HTR-8/SVneo (cell line): Measurements from ENCODE around the gene LRP1B.
A peak's percentile ranks its signal among the peaks of the same experiment; 100 is the strongest.
"Not testable (repeated sequence)": the region's sequence is repeated elsewhere in the genome, so short reads cannot be mapped to it uniquely, and the experiment has no call there.

Source experiments
- DNase-seq: peaks from one replicate; pipeline ENCODE4 v3.0.0; 2011; ENCODE audit warnings: low spot score, mixed read lengths; ENCODE audit not compliant: insufficient read length
- FAIRE-seq: peaks from 2 replicates; lab custom pipeline; 2011; peaks lifted over from hg19 to GRCh38; lab: Jason Lieb, UNC

The LRP1B gene

DNA sequence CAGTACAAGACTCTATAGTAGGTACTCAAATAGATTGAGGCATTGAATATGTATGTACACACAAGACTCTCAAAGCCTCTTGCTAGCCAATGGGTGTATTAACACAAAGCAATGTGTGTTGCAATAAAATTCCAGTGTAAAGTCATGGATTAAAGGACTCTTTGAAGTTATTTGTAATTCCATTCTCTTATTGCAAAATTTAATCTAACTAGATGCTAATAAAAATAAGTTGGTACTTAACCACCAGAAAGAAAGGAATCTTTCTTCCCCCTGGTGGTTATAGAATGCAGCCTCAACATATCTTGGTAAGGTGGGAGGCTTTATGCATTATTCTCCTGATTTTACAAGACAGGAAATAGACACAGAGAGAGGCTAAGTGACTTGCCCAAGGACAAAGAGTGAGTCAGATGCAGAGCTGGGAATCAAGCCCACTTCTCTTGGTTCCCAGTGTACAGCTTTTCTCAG, 18.0 kb downstream of the LRP1B start:
- FAIRE-seq, result no peak
- DNase-seq, result peak; percentile 5

GRCh38 chr2:142104134-142104758, 26.6 kb downstream of the LRP1B start:
- DNase-seq, result no peak
- FAIRE-seq, result no peak

- DNase-seq (no peak), FAIRE-seq (no peak)
Measured at GRCh38 chr2:142100970-142101369, 29.8 kb downstream of the LRP1B start.

DNA sequence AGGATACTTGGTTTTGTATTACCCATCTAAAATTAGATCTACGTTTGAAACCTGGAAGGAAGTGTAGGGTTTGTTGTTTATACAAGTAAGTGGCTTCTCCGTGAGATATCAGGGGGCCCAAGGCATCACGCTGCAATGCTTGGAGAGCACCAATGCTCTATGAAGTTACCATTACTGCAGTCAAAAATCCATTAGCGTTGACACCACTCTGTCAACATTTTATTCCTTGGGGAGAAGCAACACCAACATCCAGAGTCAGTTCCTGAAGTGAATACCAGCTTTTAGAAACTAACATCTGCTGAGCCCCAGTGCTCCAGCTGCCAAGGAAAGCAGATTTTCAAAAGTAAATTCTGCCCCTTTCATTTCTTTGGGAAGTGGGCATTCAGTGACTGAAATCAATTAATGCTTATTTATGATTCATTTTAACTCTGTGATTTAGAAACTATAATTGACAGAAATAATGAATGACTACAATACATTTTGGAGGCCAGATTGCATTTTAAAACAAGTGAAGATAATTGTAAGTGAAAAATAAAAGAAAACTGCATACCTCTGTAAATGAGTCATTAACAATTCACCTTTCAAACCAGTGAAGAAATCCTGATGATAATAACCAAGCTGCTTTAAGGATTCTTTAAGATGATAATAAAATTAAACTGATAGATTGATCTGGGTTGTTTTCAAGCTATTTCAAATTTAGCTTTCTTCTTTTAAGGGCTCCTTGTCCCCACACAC, 30.5 kb downstream of the LRP1B start:
- DNase-seq, result no peak
- no peak for FAIRE-seq

GRCh38 chr2:142097711-142098110, 33.1 kb downstream of the LRP1B start:
- FAIRE-seq (no peak), DNase-seq (no peak)

DNA sequence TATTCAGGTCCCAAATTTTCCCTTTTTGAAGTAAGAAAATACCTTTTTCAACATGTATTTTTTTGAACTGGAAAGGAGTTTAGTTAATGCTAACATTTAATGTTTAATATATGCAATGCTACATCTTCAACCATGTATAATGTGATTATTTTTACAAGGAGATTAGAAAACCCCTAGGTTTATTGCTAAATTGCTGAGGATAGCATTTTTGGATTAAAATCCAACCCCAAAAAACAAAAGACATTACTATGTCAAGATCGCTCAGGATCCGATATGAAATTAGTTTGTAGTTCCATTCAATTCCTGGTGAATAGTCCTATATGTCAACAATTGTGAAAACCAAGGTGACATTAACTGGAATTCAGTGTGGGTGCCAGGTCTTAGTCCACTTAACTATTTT, 35.2 kb downstream of the LRP1B start:
- no peak for DNase-seq
- FAIRE-seq, result no peak

- no peak for DNase-seq
- FAIRE-seq, result no peak
Measured at GRCh38 chr2:142094233-142094632, 36.6 kb downstream of the LRP1B start.

DNA sequence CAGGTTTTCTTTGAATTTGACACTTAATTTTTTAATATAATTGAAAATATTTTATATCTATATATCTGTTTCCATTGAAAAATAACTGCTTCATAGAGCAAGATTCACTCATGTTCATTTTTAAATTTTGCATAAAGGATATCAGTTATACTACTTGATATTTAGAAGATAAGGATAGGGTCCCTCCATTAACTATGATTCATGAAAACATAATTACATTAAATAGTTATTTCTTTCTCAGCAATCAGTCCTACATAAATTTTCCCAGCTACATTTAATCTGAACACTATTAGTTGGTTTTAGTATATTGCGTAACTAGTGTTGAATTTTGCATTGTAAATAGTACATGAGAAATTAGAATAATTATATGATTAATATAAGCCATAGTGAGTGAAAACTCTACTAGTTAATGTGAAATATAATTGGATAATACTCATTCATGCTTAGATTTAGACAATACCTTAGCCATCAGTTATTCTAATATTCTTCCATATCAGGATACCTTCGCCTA, 42.7 kb downstream of the LRP1B start:
- DNase-seq (no peak), FAIRE-seq (no peak)

GRCh38 chr2:142087585-142087984, 43.2 kb downstream of the LRP1B start:
- not testable (repeated sequence) for DNase-seq, FAIRE-seq

DNA sequence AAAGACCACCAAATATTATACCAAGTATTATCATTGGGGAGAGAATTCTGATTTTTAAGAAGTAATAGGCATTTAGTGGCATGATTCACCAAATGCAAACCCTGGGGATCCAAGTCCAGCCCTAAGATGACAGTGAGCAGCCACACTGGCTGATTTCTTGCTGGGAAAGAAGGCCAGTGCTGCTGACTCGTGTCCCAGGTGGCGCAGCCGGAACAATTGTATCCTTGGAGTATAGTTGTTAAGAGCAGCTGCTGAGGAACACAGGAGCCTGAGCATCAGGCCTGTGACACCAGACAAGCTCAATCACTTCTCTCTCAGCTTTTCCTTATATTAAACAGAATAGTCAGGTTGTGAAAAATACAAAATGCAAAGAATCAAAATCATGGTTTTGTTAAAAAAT, 48.4 kb downstream of the LRP1B start:
- DNase-seq, result no peak
- no peak for FAIRE-seq

DNA sequence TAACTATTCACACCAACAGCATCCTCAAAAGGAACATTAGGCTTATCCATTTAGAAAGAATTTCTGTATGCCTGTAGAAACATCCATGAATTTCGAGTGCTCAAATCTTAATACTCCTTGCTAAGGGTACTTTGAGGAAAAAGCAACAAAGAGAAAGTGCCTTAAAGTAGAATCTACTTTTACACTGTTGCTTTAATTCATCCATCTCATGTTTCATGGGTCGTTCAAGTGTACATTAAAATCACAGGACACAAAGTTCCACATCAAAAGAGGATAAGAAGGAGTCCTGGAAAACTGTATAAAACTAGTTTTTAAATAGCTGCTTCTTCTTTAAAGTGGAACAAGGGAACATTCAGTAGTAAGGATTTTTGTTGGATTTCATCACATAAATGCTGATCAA, 54.5 kb downstream of the LRP1B start:
- FAIRE-seq (no peak), DNase-seq (no peak)

- FAIRE-seq, result no peak
- DNase-seq, result no peak
Measured at GRCh38 chr2:142075826-142076225, 55.0 kb downstream of the LRP1B start.

DNA sequence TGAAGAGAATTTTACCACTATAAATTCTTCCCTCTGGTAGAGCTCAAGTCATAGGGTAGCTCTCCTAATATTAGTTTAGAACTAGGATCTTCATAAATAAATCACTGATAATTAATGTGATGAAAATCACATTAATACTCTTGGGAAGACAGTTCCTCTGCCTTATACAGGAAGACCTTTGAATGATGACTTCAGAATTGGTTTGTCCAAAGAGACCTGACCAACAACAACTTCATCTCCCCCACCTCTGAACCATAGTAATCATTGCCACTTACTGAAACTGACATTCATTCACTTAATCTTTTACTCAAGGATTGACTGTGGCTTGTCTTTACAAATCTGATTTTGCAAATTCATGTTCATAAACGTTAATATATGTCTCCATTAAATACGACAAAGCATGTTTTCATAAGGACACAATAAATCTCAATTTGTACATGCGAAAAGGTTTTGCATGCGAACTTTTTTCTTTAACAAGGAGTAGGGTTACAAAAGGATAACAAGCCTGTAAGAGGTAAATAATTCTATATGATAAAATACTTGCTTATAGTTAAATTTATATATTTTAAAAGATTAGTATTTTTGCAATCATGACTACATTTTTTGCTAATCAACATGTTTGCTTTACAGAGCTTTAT, 61.4 kb downstream of the LRP1B start:
- FAIRE-seq (no peak), DNase-seq (no peak)

GRCh38 chr2:142065700-142066099, 65.1 kb downstream of the LRP1B start:
- FAIRE-seq (no peak), DNase-seq (no peak)

DNA sequence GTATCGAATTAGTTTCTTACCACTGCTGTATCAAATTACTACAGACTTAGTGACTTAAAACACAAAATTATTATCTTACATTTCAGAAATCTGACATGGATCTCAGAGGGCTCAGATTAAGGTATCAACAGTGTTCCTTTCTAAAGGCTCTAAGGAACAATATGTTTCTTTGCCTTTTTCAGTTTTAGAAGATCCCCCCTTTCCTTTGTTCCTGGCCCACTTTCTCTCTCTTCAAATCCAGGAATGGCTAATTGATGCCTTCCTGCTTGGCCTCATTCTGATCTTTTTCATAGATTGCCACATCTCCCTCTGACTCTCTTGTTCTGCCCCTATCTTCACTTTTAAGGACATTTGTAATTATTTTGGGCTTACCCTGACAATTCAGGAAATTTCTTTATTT, 65.7 kb downstream of the LRP1B start:
- DNase-seq, result no peak
- FAIRE-seq, result no peak

DNA sequence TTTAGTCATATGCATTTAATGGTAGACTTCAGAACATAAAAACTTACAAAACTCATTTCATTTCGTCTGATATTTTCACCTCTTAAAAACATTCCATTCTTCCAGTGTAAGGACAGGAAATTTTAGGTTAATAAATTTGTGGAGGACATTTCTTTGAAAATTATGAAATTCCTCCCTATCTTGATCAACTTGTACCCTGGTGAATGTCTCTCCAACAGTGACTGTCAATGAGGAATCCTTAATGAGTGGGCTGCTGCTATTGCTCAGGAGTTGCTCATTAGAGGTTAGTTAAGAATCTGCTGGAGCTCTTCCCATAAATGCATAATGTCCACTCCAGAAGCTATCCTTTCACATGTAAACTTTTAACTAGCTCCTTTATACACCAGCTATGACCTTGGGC, 69.1 kb downstream of the LRP1B start:
- DNase-seq (no peak), FAIRE-seq (no peak)

- FAIRE-seq (no peak), DNase-seq (no peak)
Measured at GRCh38 chr2:142058149-142058548, 72.7 kb downstream of the LRP1B start.

- FAIRE-seq, result no peak
- no peak for DNase-seq
Measured at GRCh38 chr2:142056784-142057183, 74.0 kb downstream of the LRP1B start.

DNA sequence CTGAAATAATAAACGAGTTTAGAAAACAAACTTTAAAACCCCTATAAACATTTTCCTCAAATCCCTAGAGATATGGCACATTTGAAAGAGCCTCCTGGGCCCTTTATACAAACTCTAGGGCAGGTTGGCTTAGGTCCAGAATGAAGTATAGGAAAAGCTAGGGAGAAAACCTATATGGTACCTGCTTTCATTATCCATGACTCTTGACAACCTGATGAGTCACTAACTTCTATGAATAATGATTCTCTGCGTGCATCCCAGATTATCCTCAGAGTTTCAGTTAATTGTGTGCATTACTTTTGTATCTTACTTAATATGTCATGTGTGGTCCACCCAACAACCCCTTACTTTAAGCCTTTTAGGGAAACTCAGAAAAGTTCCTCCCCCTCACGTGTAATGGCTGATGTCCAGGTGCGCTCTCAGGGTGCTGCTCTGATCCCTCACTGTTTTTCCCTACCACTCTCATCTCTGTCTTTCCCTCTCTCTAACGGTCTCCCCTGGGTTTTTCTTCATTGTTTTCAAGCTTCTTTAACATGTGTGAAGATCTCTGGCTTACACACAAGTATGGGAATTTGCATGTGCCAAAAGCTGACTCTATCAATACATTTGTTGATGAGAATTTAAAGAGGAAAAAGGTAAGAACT, 78.5 kb downstream of the LRP1B start:
- FAIRE-seq, result no peak
- DNase-seq, result no peak

- no peak for FAIRE-seq
- no peak for DNase-seq
Measured at GRCh38 chr2:142048581-142048980, 82.2 kb downstream of the LRP1B start.

DNA sequence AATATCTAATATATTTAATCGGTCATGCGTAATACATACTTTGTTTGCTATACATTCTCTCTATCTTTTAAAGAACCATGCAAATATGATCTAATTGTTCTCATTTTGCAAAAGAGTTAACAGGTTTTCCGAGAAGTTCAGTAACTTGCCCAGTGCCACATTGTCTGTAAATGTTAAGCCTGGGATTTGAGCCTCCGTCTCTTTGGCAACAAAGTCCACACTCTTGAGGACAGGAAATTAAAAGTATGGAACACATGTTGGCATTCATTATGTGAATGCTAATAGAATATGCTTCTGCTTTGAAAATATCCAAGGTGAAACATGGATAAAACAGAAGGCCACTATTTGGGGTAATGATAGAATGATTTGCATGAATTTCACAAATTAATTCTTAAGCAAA, 85.2 kb downstream of the LRP1B start:
- FAIRE-seq (no peak), DNase-seq (no peak)
